CD4-positive, CD25-positive, alpha-beta regulatory T cell (primary cell): Measurements from ENCODE around the gene GLRA1. TPM values are rescaled to one million over a fixed set of nuclear protein-coding genes. Genes with fewer than 3 reads are reported as not detected.
A peak's percentile ranks its signal among the peaks of the same experiment; 100 is the strongest.
"Not testable (repeated sequence)": the region's sequence is repeated elsewhere in the genome, so short reads cannot be mapped to it uniquely, and the experiment has no call there.

ENCODE experiments used
- ATAC-seq, 2 donors: fragments of 150-1000 bp; cut with Tn5 transposase; one replicate each; pipeline ENCODE4 v1.10.0; 2021; ENCODE audit warnings: low read depth in 2 of 2, moderate number of reproducible peaks in 2 of 2, moderate library complexity in 1 of 2
- DNase-seq, 3 donors: peaks; one replicate each; pipeline versions ENCODE4 v3.0.0 to v3.0.0-alpha.2; 2012 to 2022; ENCODE audit warnings: mixed read lengths in 1 of 3
- H3K27ac ChIP-seq: one replicate; pipeline ENCODE4 v1.7.0; 2013; ENCODE audit warnings: mild to moderate bottlenecking, low read length; ENCODE audit not compliant: insufficient read depth, poor library complexity, severe bottlenecking
- H3K27me3 ChIP-seq: one replicate; pipeline ENCODE4 v1.7.0; 2013; ENCODE audit warnings: low read length; ENCODE audit not compliant: control insufficient read depth, insufficient read depth
- H3K36me3 ChIP-seq: one replicate; pipeline ENCODE4 v1.7.0; 2013; ENCODE audit warnings: mild to moderate bottlenecking, low read length, moderate library complexity; ENCODE audit not compliant: control insufficient read depth, insufficient read depth
- H3K4me1 ChIP-seq: 2 replicates; pipeline ENCODE4 v1.7.0; 2013; ENCODE audit warnings: mild to moderate bottlenecking, low read length; ENCODE audit not compliant: insufficient read depth, control insufficient read depth, poor library complexity, severe bottlenecking
- H3K4me3 ChIP-seq: one replicate; pipeline ENCODE4 v1.7.0; 2013; ENCODE audit warnings: low read depth, mild to moderate bottlenecking, low read length, moderate library complexity
- H3K9me3 ChIP-seq, 2 experiments: 1 replicate in 1 of 2; 2 replicates in 1 of 2; pipeline ENCODE4 v1.7.0; 2013; ENCODE audit warnings: low read length in 2 of 2, mild to moderate bottlenecking in 1 of 2, moderate library complexity in 1 of 2; ENCODE audit not compliant: control insufficient read depth in 2 of 2
- H3K27ac Mint-ChIP-seq, 3 donors: one replicate each; pipeline ENCODE4 v1.8.0; 2020 to 2022; ENCODE audit warnings: mild to moderate bottlenecking in 3 of 3, mixed read lengths in 3 of 3, moderate library complexity in 2 of 3
- H3K27me3 Mint-ChIP-seq: one replicate; pipeline ENCODE4 v1.8.0; 2022; ENCODE audit warnings: mild to moderate bottlenecking, mixed read lengths
- H3K36me3 Mint-ChIP-seq: one replicate; pipeline ENCODE4 v1.8.0; 2020; ENCODE audit warnings: mixed read lengths
- H3K4me1 Mint-ChIP-seq, 4 donors: one replicate each; pipeline ENCODE4 v1.8.0; 2020 to 2022; ENCODE audit warnings: mixed read lengths in 4 of 4, mild to moderate bottlenecking in 1 of 4
- H3K4me3 Mint-ChIP-seq, 4 donors: one replicate each; pipeline ENCODE4 v1.8.0; 2020 to 2022; ENCODE audit warnings: mild to moderate bottlenecking in 4 of 4, mixed read lengths in 4 of 4, moderate library complexity in 3 of 4
- H3K9me3 Mint-ChIP-seq, 7 donors: one replicate each; pipeline ENCODE4 v1.8.0; 2020 to 2022; ENCODE audit warnings: mixed read lengths in 7 of 7, mild to moderate bottlenecking in 3 of 7, moderate library complexity in 2 of 7
- polyA plus RNA-seq, 4 donors: library from polyadenylated mRNA; unstranded; fragments of 300-500 nt; fragmentation: Illumina TruSeq; gene quantifications; one replicate each; pipeline ENCODE4 v1.2.3, GENCODE V29; 2021
- total RNA-seq: library from RNA; stranded (reverse); gene quantifications from one replicate; pipeline ENCODE4 v1.2.3, GENCODE V29; 2022

The GLRA1 gene
- total and polyA plus RNA-seq, 5 donors from 2014 or later: not detected

GRCh38 chr5:151869843-151870242, 54.8 kb downstream of the GLRA1 start:
- peaks cover 0 to 7% (median 2%) of the 10 kb centered on the region in 4 donors for H3K4me1 Mint-ChIP-seq
- no peak for ATAC-seq

GRCh38 chr5:151868451-151868850, 56.2 kb downstream of the GLRA1 start:
- Histone ChIP-seq H3K4me3 (no peak overlapping the region), H3K9me3 (no peaks in the 10 kb centered on the region), H3K4me1 (peaks cover 5% of the 10 kb centered on the region), H3K27ac (no peak overlapping the region), H3K27me3 (peaks cover 4% of the 10 kb centered on the region), H3K36me3 (no peaks in the 10 kb centered on the region)
- DNase-seq (peak; percentile 5 to 59 (median 39)), ATAC-seq (peak; percentile 73 to 81)
- peak overlapping the region in 1 of 3 donors; percentile 7 for H3K27ac Mint-ChIP-seq
- no peaks in the 10 kb centered on the region for H3K27me3 Mint-ChIP-seq
- peaks cover 3% of the 10 kb centered on the region for H3K36me3 Mint-ChIP-seq
- H3K4me1 Mint-ChIP-seq: peaks cover 0 to 7% (median 2%) of the 10 kb centered on the region in 4 donors
- H3K9me3 Mint-ChIP-seq: peaks cover 0 to 3% (median 0%) of the 10 kb centered on the region in 7 donors
- H3K4me3 Mint-ChIP-seq: no peak overlapping the region

More at GRCh38 chr5:151869843-151870242, 54.8 kb downstream of the GLRA1 start:
- no peaks in the 10 kb centered on the region for H3K27me3 ChIP-seq
- peaks cover 3% of the 10 kb centered on the region for H3K36me3 Mint-ChIP-seq
- no peaks in the 10 kb centered on the region for H3K9me3 ChIP-seq
- H3K9me3 Mint-ChIP-seq: peaks cover 0 to 8% (median 0%) of the 10 kb centered on the region in 7 donors
- peaks cover 5% of the 10 kb centered on the region for H3K4me1 ChIP-seq
- no peaks in the 10 kb centered on the region for H3K27me3 Mint-ChIP-seq
- DNase-seq: no peak
- no peak overlapping the region for H3K4me3 Mint-ChIP-seq
- no peaks in the 10 kb centered on the region for H3K36me3 ChIP-seq
- no peak overlapping the region for H3K4me3 ChIP-seq
- H3K27ac Mint-ChIP-seq: no peak overlapping the region
- H3K27ac ChIP-seq: no peak overlapping the region

- ATAC-seq: no peak
Measured at GRCh38 chr5:151864061-151864748, 60.4 kb downstream of the GLRA1 start.

GRCh38 chr5:151863566-151863965, 61.1 kb downstream of the GLRA1 start:
- Mint-ChIP-seq H3K36me3 (peaks cover 7% of the 10 kb centered on the region), H3K4me3 (no peak overlapping the region), H3K27me3 (no peaks in the 10 kb centered on the region), H3K4me1 (peaks cover 0 to 4% (median under 1%) of the 10 kb centered on the region in 4 donors), H3K27ac (no peak overlapping the region), H3K9me3 (peaks cover 0 to 1% (median 0%) of the 10 kb centered on the region in 7 donors)
- H3K27ac ChIP-seq: no peak overlapping the region
- no peaks in the 10 kb centered on the region for H3K9me3 ChIP-seq
- H3K4me3 ChIP-seq: no peak overlapping the region
- DNase-seq (no peak), ATAC-seq (no peak)
- no peaks in the 10 kb centered on the region for H3K36me3 ChIP-seq
- peaks cover 3% of the 10 kb centered on the region for H3K4me1 ChIP-seq
- peaks cover 4% of the 10 kb centered on the region for H3K27me3 ChIP-seq

More at GRCh38 chr5:151864061-151864748, 60.4 kb downstream of the GLRA1 start:
- Mint-ChIP-seq H3K36me3 (peaks cover 7% of the 10 kb centered on the region), H3K4me1 (peaks cover 0 to 7% (median 2%) of the 10 kb centered on the region in 4 donors), H3K9me3 (peaks cover 0 to 1% (median 0%) of the 10 kb centered on the region in 7 donors), H3K4me3 (no peak overlapping the region), H3K27ac (no peak overlapping the region), H3K27me3 (no peaks in the 10 kb centered on the region)
- Histone ChIP-seq H3K36me3 (no peaks in the 10 kb centered on the region), H3K27ac (no peak overlapping the region), H3K27me3 (peaks cover 4% of the 10 kb centered on the region), H3K4me3 (no peak overlapping the region), H3K4me1 (peaks cover 5% of the 10 kb centered on the region), H3K9me3 (no peaks in the 10 kb centered on the region)
- no peak for DNase-seq

GRCh38 chr5:151862811-151863472, 61.7 kb downstream of the GLRA1 start:
- no peak overlapping the region for H3K4me3 Mint-ChIP-seq
- no peak for ATAC-seq
- H3K36me3 Mint-ChIP-seq: peaks cover 7% of the 10 kb centered on the region
- Histone ChIP-seq H3K9me3 (no peaks in the 10 kb centered on the region), H3K27ac (no peak overlapping the region), H3K27me3 (peaks cover 4% of the 10 kb centered on the region), H3K4me3 (no peak overlapping the region), H3K4me1 (no peaks in the 10 kb centered on the region), H3K36me3 (no peaks in the 10 kb centered on the region)
- H3K27me3 Mint-ChIP-seq: no peaks in the 10 kb centered on the region
- H3K27ac Mint-ChIP-seq: no peak overlapping the region
- no peak for DNase-seq
- peaks cover 0 to 1% (median 0%) of the 10 kb centered on the region in 7 donors for H3K9me3 Mint-ChIP-seq
- peaks cover 0 to 1% (median 0%) of the 10 kb centered on the region in 4 donors for H3K4me1 Mint-ChIP-seq

GRCh38 chr5:151860867-151861266, 63.8 kb downstream of the GLRA1 start:
- not testable (repeated sequence) for H3K27ac ChIP-seq, H3K36me3 Mint-ChIP-seq, H3K27me3 ChIP-seq, H3K27me3 Mint-ChIP-seq, H3K4me1 ChIP-seq, H3K9me3 ChIP-seq, ATAC-seq, H3K36me3 ChIP-seq, H3K4me3 Mint-ChIP-seq, H3K27ac Mint-ChIP-seq, H3K4me3 ChIP-seq, DNase-seq, H3K4me1 Mint-ChIP-seq, H3K9me3 Mint-ChIP-seq

- Histone ChIP-seq H3K27ac (no peak overlapping the region), H3K4me3 (no peak overlapping the region), H3K36me3 (no peaks in the 10 kb centered on the region), H3K9me3 (no peaks in the 10 kb centered on the region), H3K4me1 (no peaks in the 10 kb centered on the region), H3K27me3 (no peaks in the 10 kb centered on the region)
- H3K4me3 Mint-ChIP-seq: no peak overlapping the region
- peaks cover 6% of the 10 kb centered on the region for H3K36me3 Mint-ChIP-seq
- H3K27ac Mint-ChIP-seq: no peak overlapping the region
- peaks cover 0 to 3% (median 0%) of the 10 kb centered on the region in 4 donors for H3K4me1 Mint-ChIP-seq
- ATAC-seq: no peak
- no peak for DNase-seq
- no peaks in the 10 kb centered on the region for H3K27me3 Mint-ChIP-seq
- peaks cover 0 to 2% (median 0%) of the 10 kb centered on the region in 7 donors for H3K9me3 Mint-ChIP-seq
Measured at GRCh38 chr5:151856861-151857260, 67.8 kb downstream of the GLRA1 start.
